ENCODE results near the gene CTNNA3. TPM values are rescaled to one million over a fixed set of nuclear protein-coding genes. Genes with fewer than 3 reads are reported as not detected.

Gene CTNNA3
- total and polyA plus RNA-seq, 2 of the 4 experiments (the other 2 are of a cell fraction): 0.19 to 0.90 TPM

- Histone ChIP-seq H2AFZ (replicated peaks; ENCODE audit: low read length, poor library complexity) (no peak overlapping the region), H2BK15ac (ENCODE audit: low read depth, low read length) (no peak overlapping the region), H3K27me3 (ENCODE audit: control insufficient read depth, insufficient read depth, low read length) (no peaks in the 10 kb centered on the region), H3K9me3 (ENCODE audit: control insufficient read depth, insufficient read depth, low read length) (no peaks in the 10 kb centered on the region), H3K56ac (ENCODE audit: extremely low read depth, insufficient read depth, low read length) (no peak overlapping the region), H2BK20ac (ENCODE audit: low read depth, low read length) (no peak overlapping the region), H3K4me2 (ENCODE audit: low read depth, low read length) (no peak overlapping the region), H3K4me1 (ENCODE audit: control insufficient read depth, insufficient read depth, low read length) (no peaks in the 10 kb centered on the region), H3K4ac (ENCODE audit: low read depth, low read length) (no peak overlapping the region), H2AK9ac (replicated peaks; ENCODE audit: low read depth, low read length, poor library complexity) (no peak overlapping the region), H3K14ac (replicated peaks; ENCODE audit: low read depth, low read length) (no peak overlapping the region), H4K8ac (ENCODE audit: low read depth in 2 of 2, low read length in 2 of 2) (no peak overlapping the region), H3K9ac (ENCODE audit: low read depth, low read length) (no peak overlapping the region), H3K18ac (ENCODE audit: low read depth, low read length) (no peak overlapping the region), H2BK120ac (ENCODE audit: low read depth, low read length) (no peak overlapping the region), H4K20me1 (ENCODE audit: insufficient read depth, low read length) (no peaks in the 10 kb centered on the region), H2BK5ac (ENCODE audit: low read depth, low read length, poor library complexity, severe bottlenecking) (no peak overlapping the region), H4K91ac (ENCODE audit: insufficient read depth, low read depth, low read length) (no peak overlapping the region), H3K9me1 (ENCODE audit: insufficient read depth, low read length) (no peaks in the 10 kb centered on the region), H4K5ac (ENCODE audit: low read depth, low read length) (no peak overlapping the region), H2AK5ac (ENCODE audit: low read depth, low read length) (no peak overlapping the region), H3K79me1 (ENCODE audit: low read depth in 1 of 2, low read length in 2 of 2) (no peaks in the 10 kb centered on the region), H3K23ac (ENCODE audit: low read depth, low read length) (no peak overlapping the region), H3K4me3 (ENCODE audit: insufficient read depth, low read depth, low read length) (no peak overlapping the region), H3K36me3 (ENCODE audit: control insufficient read depth, insufficient read depth, low read length) (no peaks in the 10 kb centered on the region), H3K27ac (ENCODE audit: insufficient read depth, low read length) (no peak overlapping the region)
- in situ Hi-C loops (cut with MboI; ENCODE audit: low sequenced_read_pairs): no loop called here
- ChIA-PET CTCF (no interaction called here), POLR2A (ENCODE audit: unreplicated experiment) (no interaction called here)
- intact Hi-C loops (cut with micrococcal nuclease): no loop called here
- dilution Hi-C loops (cut with HindIII; ENCODE audit: low sequenced_read_pairs, unreplicated experiment): no loop called here
- no peak for ATAC-seq (ENCODE audit: low read depth)
- BruUV-seq (replicated peaks): no TSS peak
- WGBS, 2 experiments (ENCODE audit: extremely low coverage in 2 of 2, insufficient read length in 1 of 2): no CpG with 5 or more reads among the region's 1 CpG
- DNase-seq: no peak
- TF ChIP-seq MXI1 (IDR thresholded peaks at IDR 0.05; ENCODE audit: borderline replicate concordance, low read depth, low read length): no peak
- no peak for TF ChIP-seq CEBPB (IDR thresholded peaks at IDR 0.05; ENCODE audit: low read depth, low read length)
- TF ChIP-seq POLR2A (IDR thresholded peaks at IDR 0.05; ENCODE audit: low read depth, low read length): no peak
- TF ChIP-seq NFE2L2 (IDR thresholded peaks at IDR 0.05; ENCODE audit: low read depth, low read length): no peak
- no peak for TF ChIP-seq MAZ (IDR thresholded peaks at IDR 0.05; ENCODE audit: borderline replicate concordance, low read depth, low read length)
- TF ChIP-seq CTCF (conservative IDR thresholded peaks at IDR 0.05; ENCODE audit: low read depth, low read length): no peak
- no peak for TF ChIP-seq USF2 (IDR thresholded peaks at IDR 0.05; ENCODE audit: low read depth, low read length)
- TF ChIP-seq ELK1 (IDR thresholded peaks at IDR 0.05; ENCODE audit: borderline replicate concordance, low read depth, low read length): no peak
- no peak for TF ChIP-seq RCOR1 (IDR thresholded peaks at IDR 0.05; ENCODE audit: insufficient replicate concordance, low read length)
- no peak for TF ChIP-seq SMC3 (IDR thresholded peaks at IDR 0.05; ENCODE audit: low read depth, low read length)
- no peak for TF ChIP-seq MAFK (IDR thresholded peaks at IDR 0.05; ENCODE audit: low read depth, low read length)
- TF ChIP-seq BHLHE40 (IDR thresholded peaks at IDR 0.05; ENCODE audit: low read depth, low read length): no peak
- no peak for TF ChIP-seq RAD21 (IDR thresholded peaks at IDR 0.05; ENCODE audit: low read length)
- TF ChIP-seq FOS (IDR thresholded peaks at IDR 0.05; ENCODE audit: low read depth, low read length): no peak
Observed at GRCh38 chr10:67477868-67478267, 218.1 kb downstream of the CTNNA3 start.
